KMS-11 (cell line): ENCODE data around the gene E2F2.

ENCODE experiments used
- H2AFZ ChIP-seq: fragments of 200-600 bp; sonication (generic); 2 replicates; pipeline ENCODE4 v1.6.1; 2016; ENCODE audit warnings: antibody characterized with exemption, mixed run types, low read depth
- H3K27ac ChIP-seq: fragments of 200-600 bp; sonication (generic); 2 replicates; pipeline ENCODE4 v1.6.1; 2016; ENCODE audit warnings: mild to moderate bottlenecking, mixed run types
- H3K27me3 ChIP-seq: fragments of 200-600 bp; sonication (generic); 2 replicates; pipeline ENCODE4 v1.6.1; 2017; ENCODE audit warnings: mild to moderate bottlenecking, low read depth, mixed run types, moderate library complexity; ENCODE audit not compliant: insufficient read depth
- H3K36me3 ChIP-seq: fragments of 200-600 bp; sonication (generic); 2 replicates; pipeline ENCODE4 v1.6.1; 2017; ENCODE audit warnings: mild to moderate bottlenecking, mixed run types; ENCODE audit not compliant: insufficient read depth
- H3K4me1 ChIP-seq: fragments of 200-600 bp; sonication (generic); 2 replicates; pipeline ENCODE4 v1.6.1; 2016; ENCODE audit warnings: mild to moderate bottlenecking, low read depth, mixed run types; ENCODE audit not compliant: poor library complexity, severe bottlenecking
- H3K4me2 ChIP-seq: fragments of 200-600 bp; sonication (generic); 2 replicates; pipeline ENCODE4 v1.7.0; 2016; ENCODE audit warnings: mild to moderate bottlenecking, mixed run types
- H3K4me3 ChIP-seq: fragments of 200-600 bp; sonication (generic); IDR thresholded peaks from 2 replicates; pipeline ENCODE4 v1.6.1; 2017; ENCODE audit warnings: low read depth, low read length, mixed read lengths; ENCODE audit not compliant: insufficient read depth
- H3K79me2 ChIP-seq: fragments of 200-600 bp; sonication (generic); 2 replicates; pipeline ENCODE4 v1.6.1; 2016; ENCODE audit warnings: low read depth, mixed run types; ENCODE audit not compliant: insufficient read depth
- H3K9ac ChIP-seq: fragments of 200-600 bp; sonication (generic); 2 replicates; pipeline ENCODE4 v1.6.1; 2016; ENCODE audit warnings: mild to moderate bottlenecking, mixed run types
- H4K20me1 ChIP-seq: fragments of 200-600 bp; sonication (generic); 2 replicates; pipeline ENCODE4 v1.6.1; 2016; ENCODE audit warnings: mild to moderate bottlenecking, mixed run types; ENCODE audit not compliant: insufficient read depth
- CTCF ChIP-seq: fragments of 200-600 bp; sonication (generic); conservative IDR thresholded peaks from 2 replicates; pipeline ENCODE4 v1.6.1; 2017; ENCODE audit warnings: low read depth, mild to moderate bottlenecking, antibody characterized with exemption, low read length, moderate library complexity, mixed read lengths

The E2F2 gene

DNA sequence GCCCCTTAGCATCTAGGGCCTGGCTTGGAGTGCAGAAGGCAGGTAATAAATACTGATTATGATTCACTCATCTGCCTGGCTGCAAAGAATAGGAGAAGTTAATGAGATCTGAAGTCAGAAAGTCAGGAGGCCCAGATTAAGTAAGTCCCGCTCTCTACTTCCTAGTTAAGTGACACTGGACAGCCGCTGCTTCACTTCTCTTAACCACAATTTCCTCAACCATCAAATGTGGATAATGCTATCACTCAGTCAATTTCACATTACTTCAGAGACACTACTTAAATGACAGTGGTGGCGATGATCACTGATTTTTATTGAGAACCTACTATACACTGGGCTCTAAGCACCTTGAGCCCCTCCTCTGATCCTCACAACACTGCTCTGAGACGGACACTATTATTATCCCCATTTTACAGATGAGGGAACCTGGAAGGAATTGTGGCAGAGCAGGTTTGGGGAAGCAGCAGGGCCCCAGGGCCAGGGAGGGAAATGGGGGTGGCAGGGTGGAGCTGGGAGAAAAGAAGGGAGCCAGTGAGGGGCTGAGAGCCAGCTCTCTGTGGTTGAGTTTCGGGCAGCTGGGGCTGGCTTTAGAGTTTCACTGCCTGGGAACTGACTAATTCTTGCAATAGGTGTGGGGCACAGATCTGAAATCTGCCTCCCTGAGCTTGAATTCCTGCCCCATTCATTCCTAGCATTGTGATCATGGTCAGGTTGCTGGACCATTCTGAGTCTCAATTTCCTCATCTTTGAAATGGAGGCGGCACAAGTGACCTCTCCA lies 2.4 kb upstream of the E2F2 start:
- H3K9ac ChIP-seq: peak overlapping the region; percentile 9; the same call in 1 of the 2 replicates
- no peaks in the 10 kb centered on the region for H3K27me3 ChIP-seq
- peaks cover 74% of the 10 kb centered on the region for H3K4me1 ChIP-seq
- no peaks in the 10 kb centered on the region for H4K20me1 ChIP-seq
- H3K27ac ChIP-seq: peak overlapping the region; percentile 87; the same call in 1 of the 2 replicates
- no peak overlapping the region for H3K4me3 ChIP-seq
- H3K36me3 ChIP-seq: no peaks in the 10 kb centered on the region
- no peak for TF ChIP-seq CTCF
- no peak overlapping the region for H2AFZ ChIP-seq
- peaks cover 24% of the 10 kb centered on the region for H3K79me2 ChIP-seq
- H3K4me2 ChIP-seq: peak overlapping the region; percentile 69

GRCh38 chr1:23531562-23532094 lies 595 bp upstream of the E2F2 start:
- Histone ChIP-seq H3K27ac (peak overlapping the region; percentile 87), H4K20me1 (no peaks in the 10 kb centered on the region), H3K27me3 (no peaks in the 10 kb centered on the region), H3K4me3 (no peak overlapping the region), H3K4me1 (peaks cover 73% of the 10 kb centered on the region), H2AFZ (no peak overlapping the region), H3K4me2 (peak overlapping the region; percentile 69), H3K36me3 (no peaks in the 10 kb centered on the region), H3K9ac (peak overlapping the region; percentile 96; the same call in 1 of the 2 replicates), H3K79me2 (peaks cover 38% of the 10 kb centered on the region)
- TF ChIP-seq CTCF: 0 out of 2 replicates have a peak, but pooled peaks have one; percentile 9

- H3K79me2 ChIP-seq: peaks cover 45% of the 10 kb centered on the region
- no peaks in the 10 kb centered on the region for H3K36me3 ChIP-seq
- 0 out of 2 replicates have a peak overlapping the region, but pooled peaks have one; percentile 2 for H2AFZ ChIP-seq
Measured at GRCh38 chr1:23530087-23530746, 816 bp downstream of the E2F2 start.

More at GRCh38 chr1:23530087-23530746, 816 bp downstream of the E2F2 start:
- Histone ChIP-seq H3K4me2 (peak overlapping the region; percentile 98), H3K4me1 (peaks cover 76% of the 10 kb centered on the region), H4K20me1 (no peaks in the 10 kb centered on the region), H3K27ac (peak overlapping the region; percentile 87), H3K9ac (peak overlapping the region; percentile 96), H3K27me3 (no peaks in the 10 kb centered on the region), H3K4me3 (peak overlapping the region; percentile 27)
- TF ChIP-seq CTCF: no peak
